Keratinocyte (primary cell): ENCODE data around the gene WLS. TPM values are rescaled to one million over a fixed set of nuclear protein-coding genes. Genes with fewer than 3 reads are reported as not detected.
A peak's percentile ranks its signal among the peaks of the same experiment; 100 is the strongest.

Source experiments
- DNase-seq: peaks from one replicate; pipeline ENCODE4 v3.0.0-alpha.2; 2011; ENCODE audit warnings: low read depth, missing footprints, low spot score
- FAIRE-seq: peaks from 2 replicates; lab custom pipeline; 2011; peaks lifted over from hg19 to GRCh38; lab: Jason Lieb, UNC
- H2AFZ ChIP-seq: 2 replicates; pipeline ENCODE4 v1.6.0; 2012; ENCODE audit warnings: low read length, control low read depth, inconsistent platforms; ENCODE audit not compliant: control insufficient read depth
- H3K27ac ChIP-seq: 2 replicates; pipeline ENCODE4 v1.5.1; 2011; ENCODE audit warnings: low read length; ENCODE audit not compliant: control insufficient read depth, insufficient read depth
- H3K27me3 ChIP-seq: 3 replicates; pipeline ENCODE4 v1.6.0; 2011; ENCODE audit warnings: low read length; ENCODE audit not compliant: control insufficient read depth, insufficient read depth; ENCODE audit errors: extremely low read depth
- H3K36me3 ChIP-seq, 2 experiments: 2 replicates in 1 of 2; 3 replicates in 1 of 2; pipeline ENCODE4 v1.5.1; 2011; ENCODE audit warnings: low read length in 2 of 2, mild to moderate bottlenecking in 1 of 2; ENCODE audit not compliant: control insufficient read depth in 2 of 2, insufficient read depth in 2 of 2; ENCODE audit errors: extremely low read depth in 1 of 2
- H3K4me1 ChIP-seq: 3 replicates; pipeline ENCODE4 v1.5.1; 2011; ENCODE audit warnings: low read length; ENCODE audit not compliant: control insufficient read depth, insufficient read depth; ENCODE audit errors: extremely low read depth
- H3K4me2 ChIP-seq: 3 replicates; pipeline ENCODE4 v1.6.0; 2011; ENCODE audit warnings: low read depth, low read length; ENCODE audit not compliant: control insufficient read depth, insufficient read depth; ENCODE audit errors: extremely low read depth
- H3K4me3 ChIP-seq, 3 experiments: fragments of 200-600 bp in 1 of 3; sonication (generic) in 1 of 3; 2 replicates in 2 of 3; 3 replicates in 1 of 3; pipeline ENCODE4 v1.5.1; 2011 to 2016; ENCODE audit warnings: low read length in 3 of 3, mild to moderate bottlenecking in 3 of 3, control low read depth in 2 of 3, inconsistent platforms in 1 of 3, low read depth in 1 of 3, mixed read lengths in 1 of 3, mixed run types in 1 of 3, moderate library complexity in 1 of 3; ENCODE audit not compliant: control insufficient read depth in 2 of 3, insufficient read depth in 2 of 3; ENCODE audit errors: extremely low read depth in 1 of 3
- H3K79me2 ChIP-seq: 2 replicates; pipeline ENCODE4 v1.6.0; 2012; ENCODE audit warnings: low read length; ENCODE audit not compliant: control insufficient read depth, insufficient read depth
- H3K9ac ChIP-seq: 3 replicates; pipeline ENCODE4 v1.6.0; 2011; ENCODE audit warnings: low read length; ENCODE audit not compliant: control insufficient read depth, insufficient read depth; ENCODE audit errors: extremely low read depth
- H3K9me1 ChIP-seq: 3 replicates; pipeline ENCODE4 v1.6.0; 2011; ENCODE audit warnings: low read length; ENCODE audit not compliant: control insufficient read depth, insufficient read depth; ENCODE audit errors: extremely low read depth
- H3K9me3 ChIP-seq: 2 replicates; pipeline ENCODE4 v1.5.1; 2012; ENCODE audit warnings: low read depth, low read length; ENCODE audit not compliant: control insufficient read depth
- H4K20me1 ChIP-seq: 3 replicates; pipeline ENCODE4 v1.6.0; 2011; ENCODE audit warnings: low read length; ENCODE audit not compliant: control insufficient read depth, insufficient read depth; ENCODE audit errors: extremely low read depth
- CTCF ChIP-seq, 3 experiments: IDR thresholded peaks in 1 of 3; conservative IDR thresholded peaks in 1 of 3; optimal IDR thresholded peaks in 1 of 3; 2 replicates in 2 of 3; 3 replicates in 1 of 3; pipeline versions ENCODE3 to v1.5.1; 2011; ENCODE audit warnings: low read length in 3 of 3, mild to moderate bottlenecking in 3 of 3, moderate library complexity in 2 of 3, control low read depth in 1 of 3, inconsistent platforms in 1 of 3; ENCODE audit not compliant: insufficient read depth in 2 of 3; ENCODE audit errors: extremely low read depth in 1 of 3
- EZH2 ChIP-seq: IDR thresholded peaks from one replicate; pipeline ENCODE4 v1.6.1; 2012; ENCODE audit warnings: inconsistent platforms, mild to moderate bottlenecking, low read length, moderate library complexity
- dilution Hi-C: fragments of 300-500 bp; cut with MboI; formaldehyde crosslinking; loops from one replicate; pipeline ENCODE4 v1.7.0; 2020; ENCODE audit warnings: low sequenced_read_pairs; ENCODE audit not compliant: extremely low pct_ligation_motif_present
- polyA plus RNA-seq, 5 experiments: library from polyadenylated mRNA; depleted of rRNA in 3 of 5; stranded (reverse) in 3 of 5; stranded (forward) in 1 of 5; unstranded in 1 of 5; fragments of >200 nt; gene quantifications; 1 replicate in 1 of 5; 2 replicates in 3 of 5; 3 replicates in 1 of 5; pipeline versions ENCODE4 v1.2.1 to v1.2.3, GENCODE V29; 2011 to 2012; ENCODE audit warnings: missing spikeins in 2 of 5, low read depth in 1 of 5, low replicate concordance in 1 of 5

Gene WLS
- polyA plus RNA-seq, 1 donor (not counting 4 experiments of a cell fraction or from before 2014, with no cell fraction given) = 92.4 TPM

DNA sequence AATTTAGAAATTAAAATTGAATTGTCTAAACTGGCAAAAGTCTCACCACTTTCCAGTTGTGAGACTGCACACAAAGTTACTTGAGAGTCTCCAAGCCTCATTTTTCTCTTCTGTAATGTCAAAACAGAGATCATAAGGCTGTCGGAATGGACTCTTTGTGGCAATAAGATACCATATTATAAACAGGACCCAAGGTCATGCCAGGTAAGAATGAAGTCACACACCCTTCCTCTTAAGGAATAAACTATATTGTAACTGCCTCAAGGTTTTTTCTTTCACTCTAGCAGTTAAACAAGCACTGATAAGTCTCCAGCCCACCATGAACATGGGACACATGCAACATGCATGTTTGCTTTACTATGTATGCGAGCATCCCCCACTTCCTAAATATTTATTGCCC is 131.8 kb downstream of the WLS start:
- Histone ChIP-seq H3K9me1 (no peaks in the 10 kb centered on the region), H3K79me2 (no peaks in the 10 kb centered on the region), H3K4me1 (no peaks in the 10 kb centered on the region), H3K27me3 (no peaks in the 10 kb centered on the region), H3K9me3 (no peaks in the 10 kb centered on the region), H3K4me2 (no peak overlapping the region), H3K4me3 (no peak overlapping the region), H3K9ac (no peak overlapping the region), H4K20me1 (no peaks in the 10 kb centered on the region), H3K27ac (no peak overlapping the region), H3K36me3 (no peaks in the 10 kb centered on the region), H2AFZ (no peak overlapping the region)
- dilution Hi-C loops = no loop called here
- FAIRE-seq (no peak), DNase-seq (no peak)
- TF ChIP-seq EZH2 = no peak

GRCh38 chr1:68093737-68094136 is 138.6 kb downstream of the WLS start:
- dilution Hi-C loops = no loop called here
- H2AFZ ChIP-seq = no peak overlapping the region
- no peak overlapping the region for H3K27ac ChIP-seq
- no peaks in the 10 kb centered on the region for H3K36me3 ChIP-seq
- no peaks in the 10 kb centered on the region for H3K27me3 ChIP-seq
- H3K9ac ChIP-seq = no peak overlapping the region
- H3K4me3 ChIP-seq = no peak overlapping the region
- TF ChIP-seq CTCF (optimal IDR thresholded peaks at IDR 0.05 in 1 of 3, IDR thresholded peaks at IDR 0.05 in 1 of 3, conservative IDR thresholded peaks at IDR 0.05 in 1 of 3; ENCODE audit: extremely low read depth in 1 of 3, insufficient read depth in 2 of 3, low read length in 3 of 3) = no peak
- TF ChIP-seq EZH2 = no peak
- H3K79me2 ChIP-seq = no peaks in the 10 kb centered on the region
- no peaks in the 10 kb centered on the region for H3K9me3 ChIP-seq
- no peaks in the 10 kb centered on the region for H3K9me1 ChIP-seq
- FAIRE-seq (peak; percentile 17), DNase-seq (no peak)
- no peak overlapping the region for H3K4me2 ChIP-seq
- no peaks in the 10 kb centered on the region for H3K4me1 ChIP-seq
- no peaks in the 10 kb centered on the region for H4K20me1 ChIP-seq

DNA sequence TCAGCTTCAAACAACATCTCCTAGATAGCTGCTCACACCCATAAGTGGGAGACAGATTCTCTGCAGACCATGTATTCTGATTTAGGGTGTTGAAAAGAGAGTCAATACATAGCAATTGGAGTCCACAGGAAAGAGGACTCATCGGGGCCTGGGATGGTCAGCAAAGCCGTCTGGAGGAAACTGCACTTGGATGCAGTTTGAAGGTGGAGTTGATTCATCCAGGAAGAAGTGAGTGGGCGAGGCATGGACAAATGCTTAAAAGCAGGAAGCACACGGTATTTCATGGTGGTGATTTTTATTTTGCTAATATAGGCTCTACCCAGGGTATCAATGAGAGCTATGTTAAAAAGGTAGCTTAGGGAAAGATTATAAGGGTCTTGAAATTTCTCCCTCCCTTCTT is 145.1 kb downstream of the WLS start:
- Histone ChIP-seq H3K27ac (no peak overlapping the region), H4K20me1 (no peaks in the 10 kb centered on the region), H3K9ac (no peak overlapping the region), H3K36me3 (no peaks in the 10 kb centered on the region), H3K4me3 (no peak overlapping the region), H3K4me2 (no peak overlapping the region), H3K9me3 (no peaks in the 10 kb centered on the region), H3K9me1 (no peaks in the 10 kb centered on the region), H3K4me1 (no peaks in the 10 kb centered on the region), H3K79me2 (no peaks in the 10 kb centered on the region), H2AFZ (no peak overlapping the region), H3K27me3 (no peaks in the 10 kb centered on the region)
- dilution Hi-C loops = no loop called here
- TF ChIP-seq EZH2 (no peak), CTCF (optimal IDR thresholded peaks at IDR 0.05 in 1 of 3, IDR thresholded peaks at IDR 0.05 in 1 of 3, conservative IDR thresholded peaks at IDR 0.05 in 1 of 3; ENCODE audit: extremely low read depth in 1 of 3, insufficient read depth in 2 of 3, low read length in 3 of 3) (no peak)
- DNase-seq (no peak), FAIRE-seq (no peak)
